ENCODE results near the gene RBMS1.

Gene RBMS1

DNA sequence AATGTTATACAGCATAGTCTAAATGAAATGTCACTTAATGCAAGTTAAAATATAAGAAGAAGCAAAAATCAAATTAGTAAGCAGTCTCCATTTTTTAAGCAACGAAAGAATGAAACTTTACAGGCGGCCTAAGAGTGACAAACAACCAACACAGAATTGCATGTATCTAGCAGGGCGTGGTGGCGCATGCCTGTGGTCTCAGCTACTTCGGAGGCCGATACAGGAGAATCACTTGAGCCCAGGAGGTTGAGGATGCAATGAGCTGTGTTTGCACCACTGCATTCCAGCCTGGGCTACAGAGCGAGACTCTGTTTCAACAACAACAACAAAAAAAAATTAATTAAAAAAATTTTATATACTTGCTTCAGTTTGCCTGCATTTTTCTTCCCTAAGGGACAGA, 16.6 kb downstream of the RBMS1 start:
- Histone ChIP-seq H2BK12ac (ENCODE audit: low read length) (no peak overlapping the region), H2AK5ac (ENCODE audit: low read depth, low read length) (no peak overlapping the region), H3K4me3 (ENCODE audit: low read length in 2 of 2) (no peak overlapping the region), H3K23ac (ENCODE audit: low read depth, low read length, poor library complexity) (no peak overlapping the region), H4K91ac (ENCODE audit: low read depth, low read length, poor library complexity) (no peak overlapping the region), H3K27me3 (ENCODE audit: control insufficient read depth in 3 of 3, insufficient read depth in 3 of 3, low read depth in 1 of 3, low read length in 3 of 3) (no peaks in the 10 kb centered on the region), H2AFZ (ENCODE audit: low read length) (no peak overlapping the region), H4K8ac (ENCODE audit: low read depth, low read length) (no peak overlapping the region), H2BK15ac (ENCODE audit: low read length) (peak overlapping the region; percentile 37), H3K14ac (ENCODE audit: low read length) (no peak overlapping the region), H3K4me1 (ENCODE audit: control insufficient read depth in 2 of 2, insufficient read depth in 1 of 2, low read depth in 1 of 2, low read length in 2 of 2) (peaks cover 11 to 12% of the 10 kb centered on the region in 2 donors), H3K9ac (ENCODE audit: low read depth, low read length, poor library complexity) (no peak overlapping the region), H3K79me1 (ENCODE audit: low read depth, low read length) (no peaks in the 10 kb centered on the region), H3K27ac (replicated peaks; ENCODE audit: low read length) (no peak overlapping the region), H2BK120ac (ENCODE audit: low read depth, low read length) (no peak overlapping the region), H3K36me3 (replicated peaks in 1 of 2; ENCODE audit: control insufficient read depth in 2 of 2, insufficient read depth in 2 of 2, low read length in 2 of 2) (peaks cover 0 to 3% of the 10 kb centered on the region in 2 donors), H3K4ac (ENCODE audit: low read length) (no peak overlapping the region), H3K9me3 (replicated peaks in 1 of 2; ENCODE audit: control insufficient read depth in 2 of 2, insufficient read depth in 1 of 2, low read depth in 1 of 2, low read length in 2 of 2) (no peaks in the 10 kb centered on the region), H2BK5ac (ENCODE audit: low read length) (no peak overlapping the region), H3K4me2 (ENCODE audit: insufficient read depth, low read length, poor library complexity, severe bottlenecking) (no peak overlapping the region), H3K18ac (ENCODE audit: low read length) (no peak overlapping the region)
- no peak for DNase-seq (ENCODE audit: low spot score)
- WGBS, 2 donors (ENCODE audit: extremely low coverage in 2 of 2, insufficient read length in 2 of 2, insufficient replicate concordance in 1 of 2) = no CpG with 5 or more reads among the region's 7 CpGs

DNA sequence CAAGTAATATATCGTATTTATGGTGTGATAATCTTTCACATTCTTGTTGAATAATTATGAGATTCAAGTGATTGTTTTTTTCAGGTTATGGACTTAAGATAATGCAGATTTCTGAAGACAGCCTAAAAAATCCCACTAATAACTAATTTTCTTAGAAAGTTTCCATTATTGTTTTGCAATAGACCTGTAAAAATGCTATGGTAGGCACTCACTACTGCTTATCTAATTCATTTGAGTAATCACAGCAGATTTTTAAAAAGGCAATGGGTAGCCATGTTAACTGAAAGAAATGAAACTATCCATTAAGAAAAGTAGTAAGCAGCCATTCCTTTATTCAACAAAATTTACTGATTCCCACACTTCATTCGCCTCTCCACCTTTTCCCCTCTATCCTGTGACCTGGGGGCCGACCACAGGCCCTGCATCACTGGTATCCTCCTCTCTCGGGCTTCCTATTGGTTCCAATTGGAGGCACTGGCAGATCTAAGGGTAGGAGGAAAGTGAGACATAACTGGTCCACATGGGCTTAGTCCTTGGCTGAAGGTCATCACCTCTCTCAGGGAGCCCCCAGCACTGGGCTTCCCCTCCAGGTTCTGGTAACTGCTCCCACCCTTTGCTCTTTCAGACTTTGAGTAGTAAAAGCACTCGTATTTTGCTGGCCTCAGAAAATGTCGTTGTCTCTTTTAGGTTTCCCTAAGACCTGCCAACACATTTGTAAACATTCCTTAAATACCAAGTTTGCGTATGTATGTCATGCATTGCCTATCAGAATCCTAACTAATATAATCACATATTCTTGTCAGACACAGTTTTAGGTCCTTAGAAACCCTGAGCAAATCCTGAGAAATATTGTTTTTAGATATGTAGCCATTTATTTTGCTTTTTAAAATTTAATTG, 18.5 kb downstream of the RBMS1 start:
- Histone ChIP-seq H3K27ac (replicated peaks; ENCODE audit: low read length) (no peak overlapping the region), H3K9ac (ENCODE audit: low read depth, low read length, poor library complexity) (no peak overlapping the region)

DNA sequence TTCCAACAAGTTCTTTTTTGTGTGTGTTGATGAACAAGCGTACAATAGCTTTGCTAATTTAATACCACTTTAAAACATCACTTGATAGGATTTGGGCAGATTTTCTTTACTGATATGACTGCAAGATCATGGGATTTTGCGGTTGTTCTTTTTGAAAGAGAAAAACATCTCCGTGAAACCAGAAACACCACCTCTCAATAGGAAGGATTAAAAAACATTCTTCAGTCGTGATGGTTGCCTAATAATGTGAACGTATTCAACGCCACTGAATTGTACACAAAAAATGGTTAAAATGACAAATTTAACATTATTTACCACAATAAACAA, 19.3 kb downstream of the RBMS1 start:
- no peak overlapping the region for H3K4me2 ChIP-seq (ENCODE audit: insufficient read depth, low read length, poor library complexity, severe bottlenecking)
- H2AK5ac ChIP-seq (ENCODE audit: low read depth, low read length) = no peak overlapping the region
- no peaks in the 10 kb centered on the region for H3K9me3 ChIP-seq (replicated peaks in 1 of 2; ENCODE audit: control insufficient read depth in 2 of 2, insufficient read depth in 1 of 2, low read depth in 1 of 2, low read length in 2 of 2)
- H3K18ac ChIP-seq (ENCODE audit: low read length) = no peak overlapping the region
- no peak overlapping the region for H2BK120ac ChIP-seq (ENCODE audit: low read depth, low read length)
- no peaks in the 10 kb centered on the region for H3K79me1 ChIP-seq (ENCODE audit: low read depth, low read length)
- H4K8ac ChIP-seq (ENCODE audit: low read depth, low read length) = no peak overlapping the region
- H2BK12ac ChIP-seq (ENCODE audit: low read length) = no peak overlapping the region
- no peak overlapping the region for H2AFZ ChIP-seq (ENCODE audit: low read length)
- no peak overlapping the region for H4K91ac ChIP-seq (ENCODE audit: low read depth, low read length, poor library complexity)
- H3K4me3 ChIP-seq (ENCODE audit: low read length in 2 of 2) = no peak overlapping the region
- H3K4me1 ChIP-seq (ENCODE audit: control insufficient read depth in 2 of 2, insufficient read depth in 1 of 2, low read depth in 1 of 2, low read length in 2 of 2) = peaks cover 11% of the 10 kb centered on the region in 2 donors
- H3K27me3 ChIP-seq (ENCODE audit: control insufficient read depth in 3 of 3, insufficient read depth in 3 of 3, low read depth in 1 of 3, low read length in 3 of 3) = no peaks in the 10 kb centered on the region
- no peak overlapping the region for H3K14ac ChIP-seq (ENCODE audit: low read length)
- WGBS, 2 donors (ENCODE audit: extremely low coverage in 2 of 2, insufficient read length in 2 of 2, insufficient replicate concordance in 1 of 2) = no CpG with 5 or more reads among the region's 6 CpGs
- H2BK15ac ChIP-seq (ENCODE audit: low read length) = no peak overlapping the region
- no peak overlapping the region for H2BK5ac ChIP-seq (ENCODE audit: low read length)
- H3K23ac ChIP-seq (ENCODE audit: low read depth, low read length, poor library complexity) = no peak overlapping the region
- H3K9ac ChIP-seq (ENCODE audit: low read depth, low read length, poor library complexity) = no peak overlapping the region
- peaks cover 0 to 3% of the 10 kb centered on the region in 2 donors for H3K36me3 ChIP-seq (replicated peaks in 1 of 2; ENCODE audit: control insufficient read depth in 2 of 2, insufficient read depth in 2 of 2, low read length in 2 of 2)
- DNase-seq (ENCODE audit: low spot score) = no peak
- no peak overlapping the region for H3K27ac ChIP-seq (replicated peaks; ENCODE audit: low read length)
- no peak overlapping the region for H3K4ac ChIP-seq (ENCODE audit: low read length)

More for the DNA sequence above, 18.5 kb downstream of the RBMS1 start:
- H3K14ac ChIP-seq (ENCODE audit: low read length) = no peak overlapping the region
- H2AFZ ChIP-seq (ENCODE audit: low read length) = no peak overlapping the region
- H3K4me1 ChIP-seq (ENCODE audit: control insufficient read depth in 2 of 2, insufficient read depth in 1 of 2, low read depth in 1 of 2, low read length in 2 of 2) = peaks cover 11 to 12% of the 10 kb centered on the region in 2 donors
- no CpG with 5 or more reads among the region's 7 CpGs for WGBS, 2 donors (ENCODE audit: extremely low coverage in 2 of 2, insufficient read length in 2 of 2, insufficient replicate concordance in 1 of 2)
- no peak overlapping the region for H4K91ac ChIP-seq (ENCODE audit: low read depth, low read length, poor library complexity)
- H3K9me3 ChIP-seq (replicated peaks in 1 of 2; ENCODE audit: control insufficient read depth in 2 of 2, insufficient read depth in 1 of 2, low read depth in 1 of 2, low read length in 2 of 2) = no peaks in the 10 kb centered on the region
- H2AK5ac ChIP-seq (ENCODE audit: low read depth, low read length) = no peak overlapping the region
- H3K4me2 ChIP-seq (ENCODE audit: insufficient read depth, low read length, poor library complexity, severe bottlenecking) = no peak overlapping the region
- no peak overlapping the region for H2BK5ac ChIP-seq (ENCODE audit: low read length)
- H3K23ac ChIP-seq (ENCODE audit: low read depth, low read length, poor library complexity) = no peak overlapping the region
- no peak overlapping the region for H2BK120ac ChIP-seq (ENCODE audit: low read depth, low read length)
- no peak overlapping the region for H3K4ac ChIP-seq (ENCODE audit: low read length)
- H3K4me3 ChIP-seq (ENCODE audit: low read length in 2 of 2) = no peak overlapping the region
- H3K36me3 ChIP-seq (replicated peaks in 1 of 2; ENCODE audit: control insufficient read depth in 2 of 2, insufficient read depth in 2 of 2, low read length in 2 of 2) = peaks cover 0 to 3% of the 10 kb centered on the region in 2 donors
- H2BK15ac ChIP-seq (ENCODE audit: low read length) = no peak overlapping the region
- H3K79me1 ChIP-seq (ENCODE audit: low read depth, low read length) = no peaks in the 10 kb centered on the region
- no peaks in the 10 kb centered on the region for H3K27me3 ChIP-seq (ENCODE audit: control insufficient read depth in 3 of 3, insufficient read depth in 3 of 3, low read depth in 1 of 3, low read length in 3 of 3)
- H4K8ac ChIP-seq (ENCODE audit: low read depth, low read length) = no peak overlapping the region
- H3K18ac ChIP-seq (ENCODE audit: low read length) = peak overlapping the region; percentile 64
- no peak overlapping the region for H2BK12ac ChIP-seq (ENCODE audit: low read length)
- no peak for DNase-seq (ENCODE audit: low spot score)

DNA sequence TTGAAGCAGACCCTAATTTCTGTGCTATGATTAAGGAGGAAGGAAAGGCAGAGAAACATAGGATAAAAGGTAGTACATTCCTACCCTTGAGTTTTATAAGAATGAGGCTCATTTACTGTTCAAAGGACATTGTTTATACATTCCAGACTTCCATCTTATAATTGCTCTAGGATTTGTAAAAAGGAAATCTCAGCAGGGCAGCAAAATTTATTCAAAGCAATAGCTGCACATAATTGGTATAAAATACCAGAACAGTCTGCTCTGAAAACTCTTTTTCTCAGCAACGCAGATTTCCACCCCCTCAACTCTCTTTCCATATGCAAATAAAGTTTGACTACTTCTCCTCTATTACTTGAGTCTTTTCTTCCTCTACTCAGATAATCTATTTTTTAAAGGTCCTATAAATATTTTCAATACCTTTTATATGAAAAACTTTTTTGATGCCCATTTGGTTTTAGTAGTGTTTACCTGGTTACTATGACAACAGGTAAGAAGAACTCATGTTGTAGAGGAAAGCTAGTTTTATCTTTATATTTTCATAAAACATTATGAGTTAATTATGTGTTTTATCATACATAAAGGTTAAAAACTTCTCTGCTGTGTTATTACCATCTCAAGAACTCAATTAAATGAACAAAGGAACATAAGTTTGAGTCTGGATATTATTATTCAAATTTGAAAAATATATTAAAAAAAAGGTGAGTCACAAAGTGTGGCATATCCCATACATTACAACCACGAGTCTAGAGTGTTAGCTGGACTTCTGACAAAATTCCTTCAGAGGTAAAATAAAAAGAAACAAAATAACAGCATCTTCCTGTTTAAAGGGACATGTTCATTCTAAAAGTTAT, 19.9 kb downstream of the RBMS1 start:
- no peaks in the 10 kb centered on the region for H3K27me3 ChIP-seq (ENCODE audit: control insufficient read depth in 3 of 3, insufficient read depth in 3 of 3, low read depth in 1 of 3, low read length in 3 of 3)
- no peak overlapping the region for H3K18ac ChIP-seq (ENCODE audit: low read length)
- H3K4me1 ChIP-seq (ENCODE audit: control insufficient read depth in 2 of 2, insufficient read depth in 1 of 2, low read depth in 1 of 2, low read length in 2 of 2) = peaks cover 7 to 11% of the 10 kb centered on the region in 2 donors
- H3K9me3 ChIP-seq (replicated peaks in 1 of 2; ENCODE audit: control insufficient read depth in 2 of 2, insufficient read depth in 1 of 2, low read depth in 1 of 2, low read length in 2 of 2) = no peaks in the 10 kb centered on the region
- no peak overlapping the region for H2AFZ ChIP-seq (ENCODE audit: low read length)
- no peak overlapping the region for H2BK15ac ChIP-seq (ENCODE audit: low read length)
- WGBS, 2 donors (ENCODE audit: extremely low coverage in 2 of 2, insufficient read length in 2 of 2, insufficient replicate concordance in 1 of 2) = no CpG with 5 or more reads among the region's 2 CpGs
- H4K91ac ChIP-seq (ENCODE audit: low read depth, low read length, poor library complexity) = no peak overlapping the region
- H3K4ac ChIP-seq (ENCODE audit: low read length) = no peak overlapping the region
- H3K79me1 ChIP-seq (ENCODE audit: low read depth, low read length) = no peaks in the 10 kb centered on the region
- no peak overlapping the region for H3K14ac ChIP-seq (ENCODE audit: low read length)
- no peak overlapping the region for H3K4me2 ChIP-seq (ENCODE audit: insufficient read depth, low read length, poor library complexity, severe bottlenecking)
- no peak overlapping the region for H2BK120ac ChIP-seq (ENCODE audit: low read depth, low read length)
- no peak overlapping the region for H2AK5ac ChIP-seq (ENCODE audit: low read depth, low read length)
- H3K27ac ChIP-seq (replicated peaks; ENCODE audit: low read length) = no peak overlapping the region
- no peak for DNase-seq (ENCODE audit: low spot score)
- H4K8ac ChIP-seq (ENCODE audit: low read depth, low read length) = no peak overlapping the region
- H2BK5ac ChIP-seq (ENCODE audit: low read length) = no peak overlapping the region
- H3K4me3 ChIP-seq (ENCODE audit: low read length in 2 of 2) = no peak overlapping the region
- H3K36me3 ChIP-seq (replicated peaks in 1 of 2; ENCODE audit: control insufficient read depth in 2 of 2, insufficient read depth in 2 of 2, low read length in 2 of 2) = peaks cover 0 to 1% of the 10 kb centered on the region in 2 donors
- no peak overlapping the region for H2BK12ac ChIP-seq (ENCODE audit: low read length)
- H3K9ac ChIP-seq (ENCODE audit: low read depth, low read length, poor library complexity) = no peak overlapping the region
- no peak overlapping the region for H3K23ac ChIP-seq (ENCODE audit: low read depth, low read length, poor library complexity)
